ENCODE measurements around the gene LRRIQ3. TPM values are rescaled to one million over a fixed set of nuclear protein-coding genes. Genes with fewer than 3 reads are reported as not detected.

The LRRIQ3 gene, protein sequence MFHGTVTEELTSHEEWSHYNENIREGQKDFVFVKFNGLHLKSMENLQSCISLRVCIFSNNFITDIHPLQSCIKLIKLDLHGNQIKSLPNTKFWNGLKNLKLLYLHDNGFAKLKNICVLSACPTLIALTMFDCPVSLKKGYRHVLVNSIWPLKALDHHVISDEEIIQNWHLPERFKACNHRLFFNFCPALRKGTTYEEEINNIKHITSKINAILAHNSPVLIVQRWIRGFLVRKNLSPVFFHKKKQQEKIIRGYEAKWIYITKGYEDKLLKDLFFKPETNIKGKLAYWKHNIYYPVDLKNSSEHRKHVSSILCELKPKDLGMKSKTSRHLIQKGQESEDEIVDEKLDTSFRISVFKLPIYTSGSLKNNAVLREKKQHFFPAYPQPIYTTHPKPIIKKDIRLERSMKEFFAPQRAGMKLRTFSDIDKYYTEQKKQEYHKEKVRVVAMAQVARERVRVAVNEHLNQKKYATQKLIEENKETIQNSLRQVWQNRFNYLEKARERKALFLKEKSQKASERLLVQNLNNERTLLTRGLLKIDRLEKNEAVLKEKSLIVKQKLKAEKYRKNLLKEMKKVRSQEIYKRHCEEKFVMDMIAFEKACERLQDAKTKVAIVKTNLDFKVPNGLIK
- 1 to 10 TPM; 1.3 to 1.7 TPM for total RNA-seq

DNA sequence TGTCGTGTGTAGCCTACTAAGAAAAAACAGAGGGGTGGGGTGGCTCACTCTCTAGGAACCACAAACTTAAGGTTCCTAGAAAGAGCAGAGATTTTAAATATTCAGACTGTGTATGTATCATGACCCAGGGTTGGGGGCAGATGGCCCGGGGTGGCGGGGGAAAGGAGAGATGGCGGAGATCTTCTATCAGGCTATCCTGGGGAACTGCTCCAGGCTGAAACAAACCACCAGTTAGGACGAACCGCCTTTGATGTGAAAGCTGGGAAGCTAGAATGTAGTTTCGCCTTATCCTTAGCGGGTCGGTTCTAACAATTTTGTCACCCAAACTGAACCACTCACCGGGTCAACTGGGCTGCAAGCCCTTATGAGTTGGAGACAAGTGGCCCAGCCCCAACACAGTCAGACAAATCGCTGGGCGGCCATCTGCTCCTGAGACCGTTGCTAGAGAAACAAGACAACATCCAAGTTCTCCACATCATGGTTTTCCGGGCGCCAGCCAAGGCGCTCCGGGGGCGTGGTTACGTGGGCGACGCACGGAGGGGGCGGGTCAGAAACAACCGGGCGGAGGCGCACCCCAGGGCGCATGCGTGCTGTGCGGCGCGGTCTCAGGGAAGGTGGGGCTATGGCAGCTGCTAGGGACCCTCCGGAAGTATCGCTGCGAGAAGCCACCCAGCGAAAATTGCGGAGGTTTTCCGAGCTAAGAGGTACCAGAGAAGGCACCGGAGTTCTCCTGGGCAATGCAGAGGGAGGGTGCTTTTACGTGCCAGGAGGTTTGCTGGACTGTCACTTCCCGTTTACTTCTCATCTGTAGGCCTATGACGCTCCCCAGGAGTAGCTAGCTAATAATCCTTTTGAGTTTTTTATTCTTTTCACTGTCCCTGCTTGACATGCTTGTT is at the start of gene LRRIQ3, which contains the start of gene FPGT:
Gene LRRIQ3 (minus strand): TSS at position 520 of the 896 bp plus-strand sequence. CDS start 14,492 bp downstream, outside the sequence.
Gene FPGT (plus strand): TSS at position 586 of the 896 bp plus-strand sequence. CDS start 37 bp downstream, at position 623.
- H3K36me3 Mint-ChIP-seq, result peaks cover 3% of the 10 kb centered on the region
- DNase-seq, result peak; percentile 95
- no peaks in the 10 kb centered on the region for H3K27me3 Mint-ChIP-seq
- H3K9me3 Mint-ChIP-seq, result no peaks in the 10 kb centered on the region
- peak within 1 kb of the TSS; percentile 85 for H3K4me3 Mint-ChIP-seq
- peak within 1 kb of the TSS; percentile 87 for H3K27ac Mint-ChIP-seq
- H3K4me1 Mint-ChIP-seq, result peaks cover 14% of the 10 kb centered on the region

DNA sequence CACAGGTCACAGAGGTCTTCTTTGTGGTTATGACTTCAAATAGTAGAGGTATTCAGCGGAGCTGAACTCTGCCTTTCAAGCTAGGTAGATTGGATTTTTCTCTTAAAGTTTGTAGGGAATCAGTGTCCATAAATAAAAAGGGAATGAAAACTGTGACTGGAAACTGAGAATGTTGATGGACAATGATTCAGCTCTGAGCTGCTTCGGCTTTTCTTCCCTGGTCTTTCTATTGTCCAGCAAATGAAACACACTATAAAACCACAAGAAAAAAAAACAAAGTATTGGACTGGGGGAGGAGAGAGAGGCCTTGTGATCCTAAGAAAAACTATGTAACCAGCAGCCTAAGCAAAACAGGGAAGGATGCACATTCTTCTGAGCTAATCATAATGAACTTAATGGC is 48.3 kb upstream of the LRRIQ3 start:
- Mint-ChIP-seq H3K36me3 (no peaks in the 10 kb centered on the region), H3K4me1 (no peaks in the 10 kb centered on the region), H3K27ac (no peak overlapping the region), H3K27me3 (no peaks in the 10 kb centered on the region), H3K9me3 (no peaks in the 10 kb centered on the region), H3K4me3 (no peak overlapping the region)
- DNase-seq, result no peak

DNA sequence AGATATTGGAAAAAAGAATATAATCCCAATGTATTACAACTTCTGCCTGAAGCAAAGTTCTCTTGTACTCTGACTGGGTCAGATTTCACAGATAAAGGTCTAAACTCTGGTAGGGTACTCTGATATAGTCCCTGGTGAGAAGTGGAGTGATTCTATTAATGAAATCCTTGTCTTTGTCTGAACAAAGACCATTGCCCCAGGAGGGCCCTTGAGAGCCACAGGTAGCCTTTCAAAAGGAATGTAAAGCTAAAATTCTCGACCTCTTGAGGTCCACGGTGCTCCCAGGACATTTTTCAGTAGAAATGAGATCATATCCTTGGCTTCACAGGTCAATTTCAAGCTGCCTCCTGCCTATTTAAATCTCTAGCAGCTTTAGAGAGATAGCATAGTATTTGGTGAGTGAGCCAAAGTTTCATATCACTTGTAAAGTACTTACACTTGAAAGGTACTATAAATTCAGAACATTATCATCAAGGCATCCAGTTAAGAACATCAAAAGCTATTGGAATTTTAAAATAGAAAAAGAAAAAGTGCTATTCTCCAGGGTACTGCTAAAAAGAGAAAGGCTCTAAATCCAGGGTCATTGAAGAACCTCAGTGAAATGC is 47.3 kb upstream of the LRRIQ3 start:
- DNase-seq, result no peak
- Mint-ChIP-seq H3K4me1 (no peaks in the 10 kb centered on the region), H3K27me3 (no peaks in the 10 kb centered on the region)

DNA sequence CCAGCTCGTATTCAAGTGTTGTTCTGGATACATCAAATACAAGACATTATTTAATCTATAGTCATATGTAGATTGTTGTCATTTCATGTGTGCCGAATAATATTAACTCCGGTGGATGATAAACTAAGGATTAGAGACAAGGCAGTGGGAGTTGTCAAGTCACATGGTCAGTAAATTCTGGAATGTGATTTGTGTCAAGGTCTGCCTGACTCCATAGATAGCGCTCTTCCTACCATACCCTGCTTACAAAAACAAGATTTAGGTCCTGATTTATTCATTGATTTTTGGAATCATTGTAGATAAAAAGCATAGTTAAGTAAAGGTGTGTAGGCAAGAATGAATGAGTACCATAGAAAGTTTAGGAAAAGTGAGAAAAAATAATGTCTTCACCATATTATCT is 39.8 kb upstream of the LRRIQ3 start:
- Mint-ChIP-seq H3K36me3 (peaks cover 7% of the 10 kb centered on the region), H3K4me3 (no peak overlapping the region), H3K27ac (no peak overlapping the region), H3K9me3 (no peaks in the 10 kb centered on the region), H3K27me3 (no peaks in the 10 kb centered on the region), H3K4me1 (no peaks in the 10 kb centered on the region)
- DNase-seq, result no peak

More for the DNA sequence above, 47.3 kb upstream of the LRRIQ3 start:
- Mint-ChIP-seq H3K36me3 (peaks cover 2% of the 10 kb centered on the region), H3K9me3 (no peaks in the 10 kb centered on the region), H3K27ac (no peak overlapping the region), H3K4me3 (no peak overlapping the region)

DNA sequence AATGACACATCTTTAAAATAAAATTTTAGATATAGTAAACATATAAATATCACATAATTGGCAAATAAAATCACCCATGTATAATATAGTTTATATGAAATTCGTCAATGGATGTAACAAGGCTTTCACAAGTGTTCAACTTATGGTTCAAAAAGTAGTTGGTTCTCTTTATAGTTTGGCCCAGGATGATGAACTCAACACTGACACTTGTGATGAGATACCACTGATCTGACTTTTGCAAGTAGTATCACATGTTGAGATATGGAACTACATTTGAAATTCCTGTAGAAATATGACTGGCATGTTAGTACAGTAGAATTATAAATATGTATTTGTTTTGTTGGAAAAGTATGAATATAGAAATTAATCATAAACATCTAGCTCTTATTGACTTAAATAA is 39.1 kb upstream of the LRRIQ3 start:
- no peak for DNase-seq
- peaks cover 7% of the 10 kb centered on the region for H3K36me3 Mint-ChIP-seq
- H3K9me3 Mint-ChIP-seq, result peaks cover 1% of the 10 kb centered on the region
- no peaks in the 10 kb centered on the region for H3K27me3 Mint-ChIP-seq
- no peak overlapping the region for H3K27ac Mint-ChIP-seq
- H3K4me1 Mint-ChIP-seq, result no peaks in the 10 kb centered on the region
- no peak overlapping the region for H3K4me3 Mint-ChIP-seq

DNA sequence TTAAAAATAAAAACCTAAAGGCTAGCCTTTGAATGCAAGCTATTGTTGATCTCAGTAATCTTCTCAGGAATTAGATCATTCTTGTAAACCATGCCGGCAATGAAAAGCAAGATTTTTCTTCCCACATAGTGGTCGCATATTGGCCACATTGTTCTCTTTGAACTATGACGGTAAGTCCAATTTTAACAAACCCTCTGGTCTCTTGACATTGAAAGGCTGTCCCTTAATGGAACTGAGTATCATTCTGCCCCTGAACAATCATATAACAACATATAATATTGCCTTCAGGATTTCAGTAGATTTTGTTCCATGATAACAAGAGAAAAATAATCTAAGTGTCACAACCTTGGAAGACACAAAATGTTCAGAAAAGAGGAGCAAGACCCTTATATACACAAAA is 38.5 kb upstream of the LRRIQ3 start:
- Mint-ChIP-seq H3K27ac (no peak overlapping the region), H3K36me3 (peaks cover 7% of the 10 kb centered on the region), H3K27me3 (no peaks in the 10 kb centered on the region), H3K4me1 (no peaks in the 10 kb centered on the region), H3K4me3 (no peak overlapping the region), H3K9me3 (peaks cover 1% of the 10 kb centered on the region)
- no peak for DNase-seq

DNA sequence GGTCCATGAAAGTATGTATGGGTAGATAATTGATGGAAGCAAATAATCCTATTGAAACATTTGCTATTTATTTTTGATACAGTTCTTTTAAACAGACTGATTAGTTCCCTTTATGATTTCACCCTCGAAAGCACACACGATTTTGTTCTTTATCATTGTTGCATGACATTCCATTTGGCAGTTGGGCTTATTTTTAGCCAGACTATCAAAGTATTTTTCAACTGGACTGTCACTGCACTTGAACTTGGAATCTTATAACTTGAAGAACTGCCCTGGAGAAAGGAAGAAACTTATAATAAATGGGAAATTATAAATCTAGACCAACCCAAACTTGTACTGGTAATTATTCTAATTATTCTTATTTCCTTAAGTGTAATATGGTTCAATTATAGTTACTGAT is 37.2 kb upstream of the LRRIQ3 start, which contains the start of gene TNNI3K:
Gene TNNI3K (plus strand): TSS at position 235 of the 400 bp plus-strand sequence. CDS start 65 bp downstream, at position 300.
- Mint-ChIP-seq H3K27me3 (no peaks in the 10 kb centered on the region), H3K9me3 (peaks cover 4% of the 10 kb centered on the region), H3K4me1 (no peaks in the 10 kb centered on the region), H3K4me3 (no peak within 1 kb of the TSS), H3K36me3 (peaks cover 5% of the 10 kb centered on the region), H3K27ac (no peak within 1 kb of the TSS)
- DNase-seq, result no peak

DNA sequence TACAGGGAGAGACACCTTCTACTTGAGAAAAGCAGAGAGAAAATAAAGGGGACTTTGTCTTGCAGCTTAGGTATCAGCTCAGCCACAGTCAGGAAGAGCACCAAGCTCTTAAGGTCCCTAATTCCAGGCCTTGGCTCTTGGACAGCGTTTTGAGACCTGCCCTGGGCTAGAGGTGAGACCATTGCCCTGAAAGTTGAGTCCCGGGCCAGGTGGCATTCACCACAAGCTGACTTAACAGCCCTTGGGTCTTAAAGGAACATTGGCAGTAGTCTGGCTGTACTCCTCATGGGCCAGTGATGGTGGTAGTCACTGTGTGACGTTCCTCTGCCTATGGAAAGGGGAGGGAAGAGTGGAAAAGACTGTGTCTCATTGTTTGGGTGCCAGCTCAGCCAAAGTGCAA is 25.5 kb upstream of the LRRIQ3 start:
- H3K27me3 Mint-ChIP-seq, result no peaks in the 10 kb centered on the region
- peaks cover 11% of the 10 kb centered on the region for H3K36me3 Mint-ChIP-seq
- H3K4me3 Mint-ChIP-seq, result no peak overlapping the region
- peaks cover 33% of the 10 kb centered on the region for H3K9me3 Mint-ChIP-seq
- no peaks in the 10 kb centered on the region for H3K4me1 Mint-ChIP-seq
- no peak overlapping the region for H3K27ac Mint-ChIP-seq
- no peak for DNase-seq

DNA sequence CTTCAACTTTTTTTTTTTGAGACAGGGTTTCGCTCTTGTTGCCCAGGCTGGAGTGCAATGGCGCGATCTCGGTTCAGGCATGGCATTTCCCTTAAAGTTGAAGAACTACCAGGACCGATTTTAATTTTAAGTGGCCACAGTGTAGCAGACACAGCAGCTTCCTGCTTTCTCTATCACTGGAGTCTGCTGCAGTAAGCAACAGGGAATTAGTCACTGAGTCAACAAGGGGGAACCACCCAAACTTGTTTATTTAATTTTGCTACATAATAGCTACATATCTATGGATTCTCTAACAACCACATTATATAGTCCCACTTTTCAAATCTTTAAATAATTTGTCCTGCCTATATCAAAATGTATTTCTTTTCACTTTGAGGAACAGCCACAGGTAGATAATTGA is 24.7 kb upstream of the LRRIQ3 start:
- no peak overlapping the region for H3K27ac Mint-ChIP-seq

DNA sequence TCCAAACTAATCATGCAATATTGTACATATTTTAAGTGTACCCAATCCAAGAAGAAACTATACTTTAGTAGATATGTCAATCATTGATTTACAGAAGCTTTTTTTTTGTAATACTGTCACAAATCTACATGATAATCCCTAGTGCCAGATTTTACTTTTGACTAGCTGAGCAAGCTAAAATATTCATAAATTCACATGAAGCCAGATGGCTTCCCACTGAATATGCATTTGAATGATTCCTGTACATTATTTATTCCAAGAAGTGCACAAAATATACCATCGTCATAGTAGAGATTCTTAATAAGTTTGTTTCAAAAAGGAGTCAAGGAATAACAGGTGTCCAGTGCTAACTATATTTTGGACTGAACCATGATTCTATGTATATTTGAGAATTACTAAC is 17.3 kb upstream of the LRRIQ3 start:
- Mint-ChIP-seq H3K4me3 (no peak overlapping the region), H3K4me1 (no peaks in the 10 kb centered on the region)
- no peak for DNase-seq

More for the DNA sequence above, 24.7 kb upstream of the LRRIQ3 start:
- no peaks in the 10 kb centered on the region for H3K27me3 Mint-ChIP-seq
- DNase-seq, result no peak
- no peaks in the 10 kb centered on the region for H3K4me1 Mint-ChIP-seq
- H3K36me3 Mint-ChIP-seq, result peaks cover 11% of the 10 kb centered on the region
- H3K9me3 Mint-ChIP-seq, result peaks cover 32% of the 10 kb centered on the region
- no peak overlapping the region for H3K4me3 Mint-ChIP-seq

DNA sequence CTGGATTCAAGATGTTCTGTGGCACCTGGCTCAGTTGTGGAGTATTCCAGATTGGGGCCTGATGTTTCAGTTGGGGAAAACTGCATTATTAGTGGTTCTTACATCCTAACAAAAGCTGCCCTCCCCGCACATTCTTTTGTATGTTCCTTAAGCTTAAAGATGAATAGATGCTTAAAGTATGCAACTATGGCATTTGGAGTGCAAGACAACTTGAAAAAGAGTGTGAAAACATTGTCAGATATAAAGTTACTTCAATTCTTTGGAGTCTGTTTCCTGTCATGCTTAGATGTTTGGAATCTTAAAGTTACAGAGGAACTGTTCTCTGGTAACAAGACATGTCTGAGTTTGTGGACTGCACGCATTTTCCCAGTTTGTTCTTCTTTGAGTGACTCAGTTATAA is 7.3 kb upstream of the LRRIQ3 start:
- Mint-ChIP-seq H3K9me3 (no peaks in the 10 kb centered on the region), H3K36me3 (peaks cover 22% of the 10 kb centered on the region)

More for the DNA sequence above, 17.3 kb upstream of the LRRIQ3 start:
- Mint-ChIP-seq H3K9me3 (no peaks in the 10 kb centered on the region), H3K36me3 (peaks cover 4% of the 10 kb centered on the region), H3K27me3 (no peaks in the 10 kb centered on the region), H3K27ac (no peak overlapping the region)

DNA sequence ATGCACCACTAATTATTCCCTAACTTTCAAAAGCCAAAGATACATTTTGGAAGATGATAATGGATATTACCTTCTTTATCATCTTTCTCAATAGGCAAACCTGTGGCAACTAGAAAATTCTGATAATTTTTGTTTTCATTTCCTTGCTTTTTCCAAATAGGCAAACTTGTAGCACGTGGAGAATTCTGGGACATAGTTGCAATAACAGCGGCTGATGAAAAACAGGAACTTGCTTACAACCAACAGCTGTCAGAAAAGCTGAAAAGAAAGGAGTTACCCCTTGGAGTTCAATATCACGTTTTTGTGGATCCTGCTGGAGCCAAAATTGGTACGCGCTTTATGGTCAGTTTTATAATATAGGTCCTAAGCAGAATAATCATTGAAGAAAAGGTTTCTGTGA is 1.5 kb upstream of the LRRIQ3 start:
- peaks cover 14% of the 10 kb centered on the region for H3K4me1 Mint-ChIP-seq
- H3K27me3 Mint-ChIP-seq, result no peaks in the 10 kb centered on the region
- H3K27ac Mint-ChIP-seq, result no peak overlapping the region
- H3K9me3 Mint-ChIP-seq, result no peaks in the 10 kb centered on the region
- H3K36me3 Mint-ChIP-seq, result peaks cover 5% of the 10 kb centered on the region
- no peak overlapping the region for H3K4me3 Mint-ChIP-seq
- no peak for DNase-seq

More for the DNA sequence above, 7.3 kb upstream of the LRRIQ3 start:
- Mint-ChIP-seq H3K27ac (no peak overlapping the region), H3K4me3 (no peak overlapping the region), H3K4me1 (peaks cover 12% of the 10 kb centered on the region), H3K27me3 (no peaks in the 10 kb centered on the region)
- DNase-seq, result no peak

DNA sequence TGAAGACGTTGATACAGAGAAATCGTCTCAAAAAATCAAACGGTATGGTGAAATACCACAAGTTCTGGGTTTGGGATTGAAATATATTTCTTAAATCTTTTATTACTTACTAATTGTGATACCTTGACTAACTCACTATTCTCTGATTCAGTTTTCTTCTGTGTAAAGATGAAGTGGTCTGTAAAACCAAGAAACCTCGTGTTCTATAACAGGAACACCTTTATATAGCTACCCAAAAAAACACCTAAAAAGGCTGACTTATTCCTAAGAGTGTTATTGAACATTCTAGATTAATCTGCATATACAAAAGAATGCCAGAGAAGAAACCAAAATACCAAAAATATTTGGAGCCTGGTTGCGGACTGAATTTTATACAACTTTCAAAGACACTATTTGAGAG is 721 bp downstream of the LRRIQ3 start:
- H3K36me3 Mint-ChIP-seq, result peaks cover 3% of the 10 kb centered on the region
- H3K4me3 Mint-ChIP-seq, result peak overlapping the region; percentile 85
- H3K4me1 Mint-ChIP-seq, result peaks cover 14% of the 10 kb centered on the region
- no peaks in the 10 kb centered on the region for H3K9me3 Mint-ChIP-seq
- H3K27ac Mint-ChIP-seq, result peak overlapping the region; percentile 87
- no peak for DNase-seq
- no peaks in the 10 kb centered on the region for H3K27me3 Mint-ChIP-seq

DNA sequence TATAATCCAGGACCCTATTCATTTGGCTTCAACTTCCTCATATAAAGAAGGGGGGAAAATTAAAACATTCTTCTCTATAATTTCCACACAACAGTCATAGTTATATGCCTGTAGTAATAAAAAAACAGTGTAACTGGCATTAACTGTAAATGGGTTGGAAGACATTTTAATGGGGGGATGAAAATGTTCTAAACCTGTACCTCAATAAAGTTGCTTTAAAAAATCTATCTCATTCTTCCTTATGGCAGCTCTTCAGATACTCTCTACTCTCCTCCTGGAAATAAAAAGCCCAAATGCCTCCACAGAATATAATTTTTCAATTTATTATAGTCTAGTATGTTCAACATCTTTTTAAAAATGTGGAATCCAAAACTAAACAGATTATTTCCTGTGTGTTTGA is 2.6 kb downstream of the LRRIQ3 start:
- no peak for DNase-seq

More for the DNA sequence above, 2.6 kb downstream of the LRRIQ3 start:
- Mint-ChIP-seq H3K4me1 (peaks cover 7% of the 10 kb centered on the region), H3K27ac (no peak overlapping the region), H3K27me3 (no peaks in the 10 kb centered on the region), H3K4me3 (no peak overlapping the region), H3K9me3 (peaks cover 1% of the 10 kb centered on the region), H3K36me3 (peaks cover 3% of the 10 kb centered on the region)
